Left forelimb (tissue), 1 donor: ENCODE measurements around the gene BTRC.
A peak's percentile ranks its signal among the peaks of the same experiment; 100 is the strongest.

Source experiments
- DNase-seq: peaks from one replicate; pipeline ENCODE4 v3.0.0-alpha.2; 2018; ENCODE audit warnings: low spot score

BTRC gene

GRCh38 chr10:101567165-101568006 lies 213.4 kb downstream of the BTRC start:
- no peak for DNase-seq

DNA sequence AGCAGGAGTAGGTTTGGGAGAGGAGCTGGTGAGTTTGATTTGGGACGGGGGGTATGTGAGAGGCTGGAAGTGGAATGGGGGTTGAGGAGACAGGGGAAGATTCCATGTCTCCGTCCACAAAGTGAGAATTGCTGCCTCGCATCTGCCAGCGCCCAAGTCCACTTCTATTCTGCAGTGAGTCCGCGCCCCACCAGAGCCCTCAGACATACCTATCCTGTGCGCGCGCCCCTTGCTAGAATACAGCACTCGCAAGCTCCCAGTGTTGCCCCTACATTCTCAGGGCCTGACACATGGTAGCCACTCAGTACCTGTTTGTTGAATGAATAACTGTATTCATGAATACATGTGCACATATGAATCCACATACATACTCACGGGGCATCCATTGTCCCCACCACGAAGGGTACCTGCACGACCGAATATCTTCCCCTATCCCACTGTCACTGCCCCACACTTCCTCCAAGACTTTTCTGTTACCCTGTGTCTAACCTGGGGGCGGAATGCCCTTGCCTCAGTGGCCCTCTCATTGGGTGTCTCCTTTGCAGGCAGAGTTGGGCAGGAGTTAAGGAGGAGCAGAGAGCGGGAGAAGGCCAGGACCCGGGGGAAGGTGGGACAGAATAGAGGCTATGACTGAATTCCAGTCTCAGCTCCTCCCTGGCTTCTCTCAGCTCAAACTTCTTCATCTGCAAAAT lies 214.2 kb downstream of the BTRC start:
- no peak for DNase-seq

DNA sequence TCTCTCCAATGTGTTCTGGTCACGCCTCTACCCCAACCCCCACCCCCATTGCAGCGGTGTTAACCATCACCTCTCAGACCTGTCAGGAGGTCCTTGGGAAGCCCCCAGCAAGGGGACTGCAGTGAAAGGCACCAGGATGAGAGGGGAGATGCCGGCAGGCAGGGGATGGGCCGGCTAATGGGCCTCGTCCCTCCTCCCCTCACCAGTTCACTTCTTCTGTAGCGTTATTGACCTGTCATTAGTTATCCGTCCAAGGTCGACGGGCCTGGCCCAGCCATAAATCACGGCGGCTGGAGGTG lies 215.3 kb downstream of the BTRC start:
- DNase-seq = no peak

DNA sequence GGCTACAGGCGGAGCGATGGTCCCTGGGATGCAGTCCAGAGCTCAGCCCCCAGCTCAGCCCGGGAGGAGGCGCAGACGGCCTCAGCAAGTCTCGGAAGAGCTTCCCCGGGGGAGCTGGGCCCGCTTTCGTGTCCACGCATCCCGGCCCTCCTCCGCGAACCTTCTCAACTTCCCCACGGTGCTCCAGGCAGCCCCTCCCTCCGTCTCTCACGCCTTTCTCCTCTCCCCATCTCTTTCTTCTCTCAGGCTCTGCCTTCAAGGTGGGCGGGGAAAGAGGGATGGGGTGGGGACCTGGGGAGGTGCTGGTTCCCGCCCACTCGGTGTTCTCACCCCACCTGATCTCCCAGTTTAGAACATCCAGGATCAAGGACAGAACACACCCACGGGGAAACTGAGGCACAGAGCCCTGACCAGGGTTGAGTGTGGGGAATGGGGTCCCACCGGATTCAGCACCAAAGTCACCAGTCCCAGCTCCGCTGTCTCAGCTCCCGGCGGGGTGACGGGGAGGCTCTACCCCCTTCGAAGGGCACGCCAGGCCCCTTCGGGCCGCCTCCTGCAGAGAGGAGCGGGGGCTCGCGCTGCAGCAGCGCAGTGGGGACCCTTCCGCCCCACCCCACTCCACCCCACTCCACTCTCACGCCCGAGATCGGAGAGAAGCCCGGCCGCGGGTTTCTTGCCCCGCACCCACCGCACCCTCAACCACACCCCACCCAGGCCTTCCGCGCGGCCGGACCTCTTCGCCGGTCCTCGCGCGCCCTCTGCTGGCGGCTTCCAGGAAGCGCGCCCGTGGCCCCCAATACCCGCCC lies 215.9 kb downstream of the BTRC start:
- peak; percentile 91 for DNase-seq

DNA sequence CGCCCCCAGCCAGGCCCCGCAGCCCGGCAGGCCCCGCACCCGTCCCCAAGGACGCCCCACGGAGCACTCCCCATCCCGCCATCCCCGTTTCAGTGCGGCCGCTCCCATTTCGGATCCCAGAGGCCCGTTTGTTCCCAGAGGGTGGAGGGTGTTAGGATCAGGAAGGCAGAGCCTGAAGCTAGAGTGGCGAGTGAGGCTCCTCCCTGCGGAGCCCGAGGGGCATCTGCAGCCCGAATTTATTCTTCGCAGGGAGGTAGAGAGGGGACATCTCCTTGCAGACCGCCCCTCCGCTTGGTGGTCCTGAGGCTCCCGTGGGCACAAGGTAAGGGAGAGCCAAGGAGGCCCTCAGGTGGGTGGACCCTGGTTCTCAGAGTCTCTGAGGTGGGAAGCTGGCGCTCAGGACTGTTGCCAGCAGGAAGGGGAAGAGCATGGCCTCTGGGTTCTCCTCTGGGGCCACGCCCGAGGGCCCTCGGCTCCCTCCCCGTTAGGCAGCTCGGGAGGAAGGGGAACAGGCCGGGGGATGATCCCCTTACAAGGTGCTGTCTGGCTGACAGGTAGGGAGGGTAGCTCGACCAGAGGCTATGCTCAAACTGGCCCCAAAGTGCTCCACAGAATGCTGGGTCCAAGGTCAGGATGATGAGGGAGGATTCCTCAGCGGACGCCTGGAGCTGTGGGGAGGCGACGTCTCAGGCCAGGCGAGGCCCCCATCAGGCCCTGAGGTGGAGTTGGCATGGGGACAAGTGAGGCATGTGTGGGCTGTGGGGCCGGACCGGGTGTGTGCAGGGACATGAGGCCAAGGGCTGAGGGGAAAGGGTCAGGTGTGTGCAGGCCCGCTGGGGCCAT lies 216.7 kb downstream of the BTRC start:
- no peak for DNase-seq

DNA sequence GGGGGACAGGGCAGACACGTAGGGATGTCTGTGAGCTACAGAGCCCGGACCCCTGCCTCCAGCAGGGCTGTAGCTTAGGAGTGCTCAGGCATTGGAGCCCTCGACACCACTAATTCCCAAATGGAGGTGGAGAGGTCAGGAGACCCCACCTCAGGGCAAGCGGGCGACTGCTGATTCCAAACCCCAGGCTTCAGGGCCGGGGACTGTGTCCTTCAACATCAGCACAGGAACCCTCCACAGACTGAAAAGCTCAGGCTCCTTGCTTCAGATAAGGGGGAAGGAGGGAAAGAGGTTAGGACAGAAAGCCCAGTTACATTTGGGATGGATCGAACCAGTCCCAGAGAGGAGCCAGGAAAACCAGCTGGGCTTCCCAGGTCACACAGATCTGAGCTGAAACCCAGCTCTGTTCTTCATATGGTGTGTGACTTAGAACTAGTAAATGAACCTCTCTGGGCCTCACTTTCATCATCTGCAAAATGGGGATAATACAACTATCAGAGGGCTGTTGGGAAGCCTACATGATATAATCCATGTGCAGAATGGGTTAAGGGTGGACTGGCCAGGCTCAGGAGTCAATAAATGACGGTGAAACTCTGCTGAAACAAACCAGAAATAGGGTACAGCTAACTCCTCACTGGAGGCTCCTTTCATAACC lies 217.4 kb downstream of the BTRC start:
- DNase-seq = no peak

- no peak for DNase-seq
These were observed 218.2 kb downstream of the BTRC start for GRCh38 chr10:101572126-101572525.

DNA sequence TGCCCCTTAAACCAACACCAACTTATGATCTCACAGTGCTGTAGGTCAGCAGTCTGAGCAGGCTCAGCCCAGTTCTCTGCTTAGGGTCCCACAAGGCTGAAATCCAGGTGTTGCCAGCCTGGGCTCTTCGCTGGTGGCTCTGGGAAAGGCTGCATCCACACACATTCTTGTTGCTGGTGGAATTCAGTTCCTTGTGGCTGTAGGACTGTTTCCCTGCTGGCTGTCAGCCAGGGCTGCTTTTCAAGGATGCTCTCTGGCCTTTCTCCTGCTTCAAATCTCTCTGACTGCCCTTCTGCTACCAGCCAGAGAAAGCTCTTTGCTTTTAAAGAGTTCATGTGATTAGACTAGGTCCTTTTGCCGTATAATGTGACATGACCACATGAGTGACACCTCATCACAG lies 218.8 kb downstream of the BTRC start:
- no peak for DNase-seq

- DNase-seq = no peak
These were observed 220.2 kb downstream of the BTRC start for GRCh38 chr10:101573885-101574753.

- DNase-seq = no peak
These were observed 221.1 kb downstream of the BTRC start for GRCh38 chr10:101575091-101575490.

GRCh38 chr10:101575580-101576210 lies 221.7 kb downstream of the BTRC start:
- DNase-seq = no peak

DNA sequence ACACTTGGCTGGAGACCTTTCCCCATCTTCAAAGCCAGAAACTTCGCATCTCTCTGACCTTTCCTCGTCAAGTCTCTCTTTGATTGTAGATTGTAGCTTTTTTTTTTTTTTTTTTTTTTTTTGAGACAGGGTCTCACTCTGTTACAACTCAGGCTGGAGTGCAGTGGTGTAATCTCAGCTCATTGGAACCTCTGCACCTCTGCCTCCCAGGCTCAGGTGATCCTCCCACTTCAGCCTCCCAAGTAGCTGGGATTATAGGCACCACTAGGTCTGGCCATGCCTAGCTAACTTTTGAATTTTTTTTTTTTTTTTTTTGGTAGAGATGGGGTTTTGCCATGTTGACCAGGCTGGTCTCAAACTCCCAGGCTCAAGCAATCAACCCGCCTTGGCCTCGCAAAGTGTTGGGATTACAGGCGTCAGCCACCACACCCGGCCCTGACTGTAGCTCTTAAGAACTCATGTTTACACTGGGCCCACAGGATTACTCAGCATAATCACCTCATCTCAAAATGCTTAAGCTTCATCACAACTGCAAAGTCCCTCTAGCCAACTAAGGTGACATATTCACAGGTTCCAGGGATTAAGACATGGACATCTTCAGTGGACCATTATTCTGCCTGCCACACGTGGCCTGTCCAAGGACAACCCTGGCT lies 222.4 kb downstream of the BTRC start:
- DNase-seq = no peak

- no peak for DNase-seq
These were observed 223.3 kb downstream of the BTRC start for GRCh38 chr10:101577121-101577871.

DNA sequence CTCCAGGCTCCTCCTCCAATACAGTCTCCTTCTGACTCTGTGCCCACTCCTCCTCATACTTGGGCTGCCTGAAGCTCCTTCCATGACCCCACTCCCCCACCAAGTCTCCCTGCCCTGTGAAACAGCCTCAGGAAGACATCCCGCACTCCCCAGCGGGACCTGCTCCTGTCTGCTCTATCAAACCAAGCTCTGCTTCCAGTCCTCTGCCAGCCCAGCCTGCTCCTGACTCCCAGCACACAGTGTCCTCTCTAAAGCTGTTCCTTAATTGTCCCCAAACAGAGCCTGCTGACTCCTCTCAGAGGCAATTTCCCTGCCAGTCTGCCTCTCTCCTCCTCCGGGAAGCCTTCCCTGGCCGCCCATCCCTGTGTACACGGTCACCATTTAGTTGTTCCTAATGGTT lies 224.2 kb downstream of the BTRC start:
- DNase-seq = no peak

DNA sequence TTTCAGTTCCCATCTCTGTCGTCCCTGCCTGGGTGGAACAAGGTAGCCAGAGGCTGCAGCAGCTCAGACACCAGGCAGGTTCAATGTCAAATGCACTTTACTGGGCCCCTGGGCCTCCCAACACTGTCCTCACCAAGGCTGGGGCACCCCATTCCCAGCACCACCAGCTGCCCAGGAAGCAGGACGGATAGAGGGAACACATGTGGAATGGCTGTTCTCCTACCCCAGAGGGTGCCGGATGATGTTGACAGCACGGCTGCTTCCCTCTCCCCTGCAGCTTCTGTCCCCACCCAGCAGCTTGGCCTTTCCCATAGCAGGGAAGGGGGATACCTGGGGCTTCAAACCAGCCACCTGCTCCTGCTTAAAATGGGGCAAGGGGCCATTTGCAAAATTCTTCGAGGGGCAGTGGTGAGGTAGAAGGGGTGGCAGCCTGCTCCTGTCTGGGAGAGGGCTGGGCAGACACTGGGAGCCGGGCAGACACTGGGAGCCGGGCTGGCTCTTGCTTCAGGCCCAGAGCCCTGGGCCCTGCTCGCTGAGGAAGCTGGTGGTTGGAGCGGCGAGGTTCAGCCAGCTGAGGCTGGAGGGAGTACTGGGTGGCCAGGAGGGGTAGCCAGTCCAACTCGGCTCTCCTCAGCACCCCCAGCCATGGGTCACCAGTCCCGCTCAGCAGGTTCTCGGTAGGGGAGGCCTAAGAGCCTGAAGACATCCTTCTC lies 225.0 kb downstream of the BTRC start:
- no peak for DNase-seq

DNA sequence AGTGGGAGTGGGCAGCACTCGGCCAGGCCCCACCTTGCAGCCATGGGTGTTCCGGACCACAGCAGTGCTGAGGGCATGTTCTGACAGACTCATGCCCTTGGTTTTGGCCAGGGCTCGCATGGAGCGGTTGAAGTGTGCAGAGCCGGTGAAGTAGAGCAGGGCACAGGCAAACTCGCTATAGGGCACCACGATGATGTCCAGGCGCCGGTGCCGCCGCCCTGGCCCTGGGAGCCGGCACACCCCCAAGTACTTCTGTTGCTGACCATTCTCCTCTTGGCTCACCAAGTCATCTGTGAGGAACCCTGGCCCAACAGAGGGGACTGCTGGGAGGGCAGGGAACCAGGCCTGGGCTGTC lies 225.5 kb downstream of the BTRC start:
- no peak for DNase-seq

GRCh38 chr10:101580486-101581399 lies 226.8 kb downstream of the BTRC start:
- DNase-seq = no peak
